ENCODE results near the gene INAFM2. TPM values are rescaled to one million over a fixed set of nuclear protein-coding genes. Genes with fewer than 3 reads are reported as not detected.

Gene INAFM2
- total RNA-seq, result 30.2 TPM

DNA sequence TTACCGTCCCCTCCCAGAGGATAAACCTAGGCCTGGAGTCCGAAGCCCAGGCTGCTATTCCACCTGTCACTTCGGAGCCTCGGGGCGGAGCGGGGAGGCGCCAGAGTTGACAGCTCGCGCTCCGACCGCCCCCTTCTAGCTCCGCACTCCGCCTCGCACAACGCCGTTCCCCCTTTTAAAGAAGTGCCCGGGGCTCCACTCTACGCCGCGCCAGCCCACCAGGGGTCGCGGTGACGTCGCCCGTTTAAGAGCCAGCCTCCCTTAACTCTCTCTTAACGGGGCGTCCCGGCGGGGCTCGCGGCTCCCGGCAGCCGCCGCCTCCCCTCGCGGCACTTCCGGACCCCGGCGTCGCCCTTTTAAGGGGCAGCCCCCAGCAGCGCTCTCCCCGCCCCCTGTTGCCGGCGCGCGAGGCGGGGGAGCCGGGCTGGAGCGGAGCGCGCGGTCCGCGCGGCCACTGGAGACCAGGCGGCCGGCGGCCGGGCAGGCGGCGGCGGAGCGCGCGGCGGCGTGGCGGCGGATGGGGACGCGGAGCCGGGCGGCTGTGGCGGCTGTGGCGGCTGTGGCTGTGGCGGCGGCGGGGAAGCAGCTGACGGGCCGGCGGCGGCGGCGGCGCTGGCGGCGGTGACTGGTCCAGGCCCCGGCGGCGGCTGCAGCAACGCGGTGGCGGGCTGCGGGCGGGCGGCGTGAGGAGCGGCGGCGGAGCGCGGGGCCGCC, at the start of gene INAFM2:
TSS of gene INAFM2 (plus strand) at position 454 of the 714 bp plus-strand sequence. CDS start 364 bp downstream, outside the sequence.
- peak; percentile 81 to 98 (median 96) for DNase-seq (ENCODE audit: low read depth in 2 of 3, low spot score in 2 of 3)

DNA sequence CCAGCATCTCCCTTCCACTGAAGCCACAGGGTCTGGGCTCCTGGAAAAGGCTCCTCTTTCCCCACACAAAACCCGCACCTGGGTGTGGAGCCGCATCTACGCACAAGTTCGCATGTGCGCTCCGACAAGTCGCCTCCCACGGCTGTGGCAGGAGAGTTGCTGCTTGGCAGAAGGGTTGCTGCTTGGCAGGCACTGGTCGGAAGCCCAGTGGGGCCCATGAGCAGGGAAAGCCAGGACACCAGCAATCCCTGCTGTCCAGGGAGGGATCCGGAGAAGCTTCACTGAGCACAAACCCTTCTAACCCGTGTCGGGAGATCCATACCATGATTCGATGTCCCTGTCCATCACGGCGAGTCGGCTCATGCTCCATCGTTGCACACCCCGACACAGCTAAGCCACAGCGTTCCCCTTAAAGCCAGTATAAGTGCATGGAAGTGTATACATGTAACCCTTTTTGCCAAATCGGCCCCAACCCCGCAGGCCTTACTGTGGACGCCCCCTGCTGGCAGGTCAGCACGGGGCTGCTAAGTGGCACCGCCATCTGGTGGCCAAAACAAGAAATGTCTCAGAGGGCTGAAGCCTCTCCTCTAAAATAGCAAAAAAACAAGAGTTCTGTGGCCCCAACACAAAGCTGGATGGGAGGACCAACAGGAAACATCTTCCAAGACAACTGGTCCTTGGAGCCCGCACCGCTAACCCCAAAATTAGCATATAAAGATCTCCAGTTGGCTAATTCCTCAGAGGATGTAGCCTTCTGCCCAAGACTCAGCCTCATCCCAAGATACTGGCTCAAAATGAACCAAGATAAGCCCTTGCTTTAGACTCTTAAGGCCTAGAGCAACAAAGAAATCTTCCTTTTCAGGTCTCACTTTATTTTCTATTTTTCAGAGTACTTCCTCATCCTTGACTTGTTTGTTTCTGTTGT, 48.9 kb upstream of the INAFM2 start:
- DNase-seq (ENCODE audit: low read depth in 2 of 3, low spot score in 2 of 3), result peak; percentile 82 to 90 (median 86)

DNA sequence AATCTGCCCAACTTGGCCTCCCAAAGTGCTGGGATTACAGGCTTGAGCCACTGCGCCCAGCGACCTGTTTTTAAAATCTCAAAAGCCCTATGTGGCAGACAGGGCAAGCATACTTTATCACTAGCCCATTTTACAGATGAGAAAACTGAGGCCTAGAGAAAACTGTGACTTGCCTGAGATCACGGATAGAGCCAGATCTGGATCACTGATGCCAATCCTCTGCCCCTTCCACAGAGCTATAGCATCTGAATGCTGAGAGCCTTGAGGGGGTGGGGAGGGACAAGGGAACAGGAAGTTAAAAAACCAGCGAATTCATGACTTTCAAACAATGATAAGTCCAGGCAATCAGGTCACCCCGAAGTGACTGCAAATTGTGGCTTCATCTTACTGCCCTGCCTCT, 48.0 kb upstream of the INAFM2 start:
- DNase-seq (ENCODE audit: low read depth in 2 of 3, low spot score in 2 of 3), result no peak

- no peak for DNase-seq (ENCODE audit: low read depth in 2 of 3, low spot score in 2 of 3)
Observed at GRCh38 chr15:40275954-40276353, 47.5 kb upstream of the INAFM2 start.

DNA sequence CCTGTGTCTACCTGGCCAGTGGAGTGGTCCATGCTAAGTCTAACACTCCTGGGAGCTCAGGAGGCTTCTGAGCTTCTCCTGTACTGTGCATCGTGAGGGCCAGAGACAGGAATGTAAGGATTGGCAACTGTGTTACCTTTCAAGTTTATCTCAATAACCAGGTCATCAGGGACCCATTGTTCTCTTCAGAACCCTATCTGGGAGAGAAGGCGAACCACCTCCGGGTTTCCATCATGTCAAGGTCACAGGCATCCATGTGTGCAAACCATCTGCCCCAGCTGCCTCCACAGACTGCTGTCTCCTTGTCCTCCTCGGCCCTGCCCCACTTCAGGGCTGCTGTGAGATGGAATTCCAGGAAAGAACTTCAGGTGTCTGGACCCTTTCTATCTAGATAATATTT, 46.6 kb upstream of the INAFM2 start:
- no peak for DNase-seq (ENCODE audit: low read depth in 2 of 3, low spot score in 2 of 3)

GRCh38 chr15:40277471-40277870, 46.0 kb upstream of the INAFM2 start:
- DNase-seq (ENCODE audit: low read depth in 2 of 3, low spot score in 2 of 3), result no peak

DNA sequence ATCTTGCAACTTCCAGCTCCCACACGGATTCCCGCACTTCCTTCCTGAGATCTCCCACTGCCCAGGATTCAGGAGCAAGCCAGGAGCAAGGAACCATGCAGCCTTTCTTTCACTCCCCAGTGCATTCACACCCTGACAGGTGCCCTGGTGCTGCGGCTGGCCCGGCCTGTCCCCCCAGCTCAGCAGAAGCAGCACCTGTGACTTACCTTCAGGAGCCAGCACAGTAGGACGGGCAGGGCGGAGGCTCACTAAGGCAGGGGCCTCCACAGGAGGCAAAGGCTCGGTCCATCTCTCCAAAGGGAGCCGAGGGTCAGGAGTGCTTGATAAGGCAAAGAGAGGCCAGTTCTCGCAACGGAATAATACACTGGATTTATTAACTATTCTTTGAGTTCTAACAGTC, 45.5 kb upstream of the INAFM2 start:
- no peak for DNase-seq (ENCODE audit: low read depth in 2 of 3, low spot score in 2 of 3)

GRCh38 chr15:40279437-40280141, 43.9 kb upstream of the INAFM2 start:
- peak; percentile 37 to 59 (median 50) for DNase-seq (ENCODE audit: low read depth in 2 of 3, low spot score in 2 of 3)

GRCh38 chr15:40280260-40281056, 43.0 kb upstream of the INAFM2 start:
- DNase-seq (ENCODE audit: low read depth in 2 of 3, low spot score in 2 of 3), result no peak

- DNase-seq (ENCODE audit: low read depth in 2 of 3, low spot score in 2 of 3), result no peak
Observed at GRCh38 chr15:40281057-40281800, 42.3 kb upstream of the INAFM2 start.

DNA sequence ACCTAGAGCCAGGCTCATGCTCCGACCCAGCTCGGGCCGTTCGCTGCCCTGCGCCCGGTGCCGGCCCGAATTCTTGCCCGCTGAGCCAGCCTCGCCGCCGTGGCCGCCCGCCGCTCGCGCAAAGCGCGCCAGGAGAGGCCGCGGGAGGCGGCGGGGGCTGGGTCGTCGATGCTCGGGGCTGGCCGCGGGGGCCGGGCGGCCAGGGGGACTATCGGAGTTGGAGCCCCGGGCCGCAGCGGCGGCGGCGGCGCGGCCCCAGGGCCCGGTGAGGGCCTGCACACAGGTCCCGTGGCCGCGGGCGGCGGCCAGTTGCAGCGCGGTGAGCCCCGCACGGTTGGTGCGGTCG, 41.7 kb upstream of the INAFM2 start:
- no peak for DNase-seq (ENCODE audit: low read depth in 2 of 3, low spot score in 2 of 3)

DNA sequence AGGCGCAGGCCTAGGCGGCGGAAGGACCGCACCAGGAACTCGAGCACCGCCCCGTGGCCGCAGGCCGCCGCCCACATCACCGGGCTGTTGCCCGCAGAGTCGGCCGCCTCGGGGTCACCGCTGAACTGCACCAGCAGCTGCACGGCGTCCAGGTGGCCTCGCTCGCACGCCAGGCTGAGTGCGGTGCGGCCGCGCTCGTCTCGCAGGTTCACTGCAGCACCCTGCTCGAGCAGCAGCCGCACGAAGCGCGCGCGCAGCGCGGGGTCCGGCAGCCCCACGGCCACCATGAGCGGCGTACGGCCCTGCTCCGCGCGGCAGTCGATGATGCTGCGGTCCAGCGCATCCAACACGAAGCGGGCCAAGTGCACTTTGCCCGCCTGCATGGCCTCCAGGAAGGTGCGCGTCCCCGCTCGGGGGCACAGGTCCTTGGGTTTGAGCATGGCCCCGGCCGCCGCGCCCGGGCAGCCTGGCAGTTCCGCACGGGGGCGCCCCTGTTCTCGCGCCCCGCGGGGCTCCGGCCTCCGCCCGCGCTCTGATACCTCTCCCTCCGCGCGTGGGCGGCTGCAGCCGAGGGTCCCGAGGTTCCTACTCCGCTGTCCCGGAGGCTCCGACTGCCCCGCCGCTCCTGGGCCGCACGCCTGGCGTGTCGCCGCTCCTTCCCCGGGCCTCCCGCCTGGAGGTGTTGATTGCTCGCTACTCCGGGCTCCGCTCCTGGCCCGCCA, 41.2 kb upstream of the INAFM2 start:
- peak; percentile 38 to 62 (median 57) for DNase-seq (ENCODE audit: low read depth in 2 of 3, low spot score in 2 of 3)

- peak in 1 of 3 donors; percentile 42 for DNase-seq (ENCODE audit: low read depth in 2 of 3, low spot score in 2 of 3)
Observed at GRCh38 chr15:40282869-40283614, 40.5 kb upstream of the INAFM2 start, which contains the start of gene ANKRD63. Gene ANKRD63, minus strand, starts transcription at chr15:40283064. Its CDS starts 478 bp downstream, at chr15:40282586.

- DNase-seq (ENCODE audit: low read depth in 2 of 3, low spot score in 2 of 3), result no peak
Observed at GRCh38 chr15:40283615-40284300, 39.7 kb upstream of the INAFM2 start.

GRCh38 chr15:40285151-40285550, 38.3 kb upstream of the INAFM2 start:
- DNase-seq (ENCODE audit: low read depth in 2 of 3, low spot score in 2 of 3), result no peak

DNA sequence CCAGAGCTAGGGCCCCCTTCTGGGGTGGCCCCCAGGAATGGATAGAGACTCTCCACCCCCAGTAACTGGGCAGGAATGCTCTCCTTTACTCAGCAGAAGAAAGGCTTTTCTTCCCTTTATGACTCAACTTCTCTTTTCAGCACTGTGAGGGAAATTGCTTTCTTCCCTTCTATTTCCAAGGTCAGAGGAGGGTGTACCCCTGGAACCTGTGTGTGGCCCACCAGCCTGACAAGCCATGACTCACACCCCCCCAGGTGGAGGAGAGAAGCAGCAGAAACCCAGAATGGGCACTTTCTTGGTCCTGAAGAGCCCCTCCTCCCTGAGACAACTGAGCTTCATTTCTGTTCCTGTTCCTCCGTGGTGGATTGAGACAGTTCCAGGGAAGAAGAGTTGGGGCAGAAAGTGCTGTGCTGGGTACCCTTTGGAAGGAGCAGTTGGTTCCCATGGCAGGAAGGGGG, 37.9 kb upstream of the INAFM2 start:
- DNase-seq (ENCODE audit: low read depth in 2 of 3, low spot score in 2 of 3), result no peak

DNA sequence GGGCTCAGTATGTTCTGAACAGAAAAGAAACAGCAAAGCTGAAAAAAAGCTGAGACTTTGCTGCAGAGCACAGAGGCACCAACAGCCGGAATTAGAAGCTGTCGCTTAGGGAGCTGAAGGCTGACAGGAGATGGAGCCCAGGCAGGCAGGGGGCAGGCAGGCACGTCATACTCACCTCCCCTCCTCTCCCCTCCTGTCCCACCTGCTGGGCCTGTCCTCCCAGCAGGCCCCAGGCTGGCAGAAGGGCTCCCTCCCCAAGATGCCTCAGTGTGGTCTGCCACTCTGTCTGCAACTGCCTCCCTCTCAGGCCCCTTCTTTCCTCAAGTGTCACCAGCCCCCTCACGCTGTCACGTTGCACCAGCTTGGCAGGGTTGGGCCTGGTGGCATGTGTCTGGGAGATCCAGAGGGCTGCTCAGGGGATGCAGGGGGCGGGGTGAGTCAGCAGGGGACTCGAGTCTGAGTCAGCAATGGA, 37.4 kb upstream of the INAFM2 start:
- DNase-seq (ENCODE audit: low read depth in 2 of 3, low spot score in 2 of 3), result no peak

All from hematopoietic multipotent progenitor cell (in vitro differentiated cells).